ENCODE data around the gene RAD51.

GRCh38 chr15:40749151-40749630 is 54.2 kb downstream of the RAD51 start:
- TF ChIP-seq PATZ1 (CRISPR knock-in tag; IDR thresholded peaks at IDR 0.05; ENCODE audit: borderline replicate concordance) (no peak), ARNTL (CRISPR knock-in tag; IDR thresholded peaks at IDR 0.05; ENCODE audit: borderline replicate concordance, low read depth) (no peak), PPARA (CRISPR knock-in tag; IDR thresholded peaks at IDR 0.05; ENCODE audit: borderline replicate concordance) (no peak), ZC3H10 (CRISPR knock-in tag; IDR thresholded peaks at IDR 0.05) (no peak), TCF4 (CRISPR knock-in tag; IDR thresholded peaks at IDR 0.05; ENCODE audit: borderline replicate concordance) (no peak), CSDC2 (CRISPR knock-in tag; IDR thresholded peaks at IDR 0.05) (no peak)

Data from SK-N-SH treated with all-trans-retinoic acid at 6 μM for 48 hours (cell line).